HL-60/S4 treated with retinoic acid at 250 ng/mL for 4 days and 3 days (cell line): Measurements from ENCODE around the gene ANKRD11.
"Not testable (repeated sequence)": the region's sequence is repeated elsewhere in the genome, so short reads cannot be mapped to it uniquely, and the experiment has no call there.

Experiments
- in situ Hi-C: fragments of 300-500 bp; cut with MboI; formaldehyde crosslinking; loops from 2 replicates; pipeline ENCODE4 v1.7.0; 2022; ENCODE audit warnings: low sequenced_read_pairs

ANKRD11 gene

GRCh38 chr16:89318871-89319630, 171.3 kb downstream of the ANKRD11 start:
- in situ Hi-C loops = no loop called here

DNA sequence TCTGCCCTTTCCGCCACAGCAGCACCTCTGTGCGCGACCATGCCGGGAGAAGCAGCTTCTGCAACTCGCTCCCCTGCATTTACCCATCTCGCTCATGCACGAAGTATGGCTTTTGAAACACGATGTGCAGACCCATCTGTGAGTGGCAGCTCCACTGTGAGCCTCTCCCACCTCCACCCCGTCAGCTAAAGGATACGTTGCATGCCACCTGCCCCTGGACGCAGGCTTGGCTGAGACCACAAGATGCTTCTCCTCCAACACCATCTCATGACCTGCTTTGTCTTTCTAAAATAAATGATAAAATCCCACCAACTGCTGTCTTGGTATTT, 172.0 kb downstream of the ANKRD11 start:
- in situ Hi-C loops = no loop called here

- in situ Hi-C loops = no loop called here
Observed at GRCh38 chr16:89317729-89318429, 172.5 kb downstream of the ANKRD11 start.

DNA sequence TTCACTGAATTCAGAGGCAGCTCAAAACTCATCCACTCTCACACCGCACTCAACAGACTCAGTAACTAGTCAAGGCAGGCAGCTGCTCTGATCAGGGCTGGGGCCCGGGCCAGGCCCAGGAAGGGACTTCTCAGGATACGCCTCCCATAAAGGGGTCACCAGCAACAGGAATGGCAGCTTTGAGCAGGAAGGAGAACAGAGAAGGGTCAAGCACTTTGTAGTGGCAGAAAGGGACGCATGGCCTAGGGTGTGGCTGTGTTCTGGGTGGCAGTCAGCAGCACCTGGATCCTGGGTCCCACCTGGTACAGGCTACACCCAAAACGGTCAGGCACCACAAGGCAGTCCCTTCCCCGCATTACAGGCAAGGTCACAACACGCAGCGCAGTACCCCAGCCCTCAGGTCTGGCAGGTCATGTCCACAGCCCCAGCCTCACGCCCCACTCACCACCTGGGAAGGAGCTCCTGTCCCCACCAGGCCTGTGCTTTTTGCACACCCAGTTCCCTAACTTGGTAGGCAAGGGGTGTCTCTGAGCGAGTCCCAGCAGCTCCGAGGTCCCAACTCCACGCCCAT, 173.2 kb downstream of the ANKRD11 start:
- in situ Hi-C loops = no loop called here

GRCh38 chr16:89316701-89317100, 173.7 kb downstream of the ANKRD11 start:
- in situ Hi-C loops = no loop called here

DNA sequence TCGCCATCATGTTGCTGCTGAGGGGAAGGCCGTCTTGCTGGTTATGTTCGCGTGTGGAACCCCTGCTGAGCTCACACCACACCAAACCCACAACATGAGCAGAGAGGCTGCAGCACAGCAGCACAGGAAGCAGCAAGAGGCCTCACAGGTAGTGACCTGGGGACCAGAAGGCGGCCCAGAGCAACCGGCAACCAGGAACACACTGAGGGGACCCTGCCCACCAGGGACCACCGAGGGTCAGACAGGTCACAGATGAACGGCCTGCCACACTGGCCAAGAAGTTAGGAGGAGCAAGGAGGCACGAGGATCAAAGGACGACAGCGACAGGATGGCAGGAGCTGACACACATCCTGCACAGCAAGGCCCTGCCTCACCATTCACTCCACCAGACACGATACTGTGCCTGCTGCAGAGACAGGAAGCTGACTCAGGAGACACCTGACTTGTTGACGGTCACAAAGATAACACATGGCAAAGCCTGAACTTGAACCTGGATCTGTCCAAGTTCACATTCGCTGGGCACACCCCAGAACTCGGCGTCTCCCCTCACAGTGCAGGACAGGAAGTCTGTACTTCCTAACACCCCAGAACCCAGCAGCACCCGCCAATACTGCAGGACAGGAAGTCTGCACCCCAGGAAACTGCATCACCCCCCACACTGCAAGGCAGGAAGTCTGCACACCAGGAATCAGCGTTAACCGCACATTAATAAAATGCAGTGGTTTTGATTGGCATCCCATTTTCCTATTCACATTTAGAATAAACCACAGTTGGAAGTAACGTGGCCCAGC, 174.4 kb downstream of the ANKRD11 start:
- in situ Hi-C loops = no loop called here

DNA sequence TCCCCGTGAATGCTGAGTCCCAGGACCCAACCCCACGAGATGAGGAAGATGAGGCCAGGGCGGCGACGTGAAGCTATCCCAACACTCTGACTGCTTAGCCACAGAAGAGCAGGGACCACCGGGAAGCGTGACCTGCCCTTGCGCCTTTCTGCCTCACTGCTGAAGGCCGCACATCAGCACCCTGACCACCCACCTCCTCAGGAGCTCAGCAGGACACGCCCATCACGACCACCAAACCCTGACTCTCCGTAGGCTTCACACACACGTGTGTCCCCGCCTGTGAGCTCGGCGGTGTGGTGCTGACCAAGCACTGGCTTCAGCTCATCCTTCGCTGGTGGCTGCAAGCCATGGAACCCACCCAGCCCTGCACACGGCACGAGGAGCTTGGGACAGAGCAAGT, 175.1 kb downstream of the ANKRD11 start:
- in situ Hi-C loops = no loop called here

DNA sequence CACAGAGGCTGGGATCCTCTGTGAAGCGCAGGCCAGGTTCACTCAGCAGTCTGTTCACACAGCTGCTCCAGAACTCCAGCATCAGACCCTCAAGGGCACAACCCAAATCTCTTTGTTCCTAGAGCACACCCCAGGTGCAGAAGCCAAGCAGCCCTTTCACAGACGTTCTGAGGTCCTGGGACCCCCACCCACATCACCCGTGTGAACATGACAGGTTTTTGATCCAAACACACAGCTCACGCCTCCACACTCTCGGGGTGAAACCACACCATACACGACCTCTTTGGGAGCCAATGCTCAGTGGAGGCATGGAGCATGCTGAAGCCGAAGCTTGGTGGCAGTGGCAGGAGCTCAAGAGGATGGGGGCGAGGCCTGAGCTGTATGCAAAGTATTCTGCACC, 175.5 kb downstream of the ANKRD11 start:
- in situ Hi-C loops = no loop called here

- in situ Hi-C loops = no loop called here
Observed at GRCh38 chr16:89314357-89314756, 176.0 kb downstream of the ANKRD11 start.

DNA sequence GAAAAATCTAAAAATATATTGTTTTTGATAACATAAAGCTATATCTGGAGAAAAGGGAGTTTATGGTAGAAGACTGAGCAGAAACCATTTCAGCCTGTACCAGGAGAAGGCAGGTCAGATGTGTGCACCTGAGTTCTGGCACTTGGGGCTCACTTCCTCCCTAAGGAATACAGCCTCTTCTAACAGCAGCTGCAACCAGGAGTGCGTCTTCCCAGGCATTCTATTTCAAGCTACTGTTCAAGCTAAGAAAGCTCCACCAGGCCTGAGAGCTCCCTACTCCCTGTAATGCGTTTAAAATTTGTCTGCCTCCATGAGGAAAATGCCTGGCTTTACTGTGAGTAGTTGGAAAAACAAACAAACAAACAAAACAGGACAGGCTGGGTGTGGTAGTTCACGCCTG, 176.8 kb downstream of the ANKRD11 start:
- in situ Hi-C loops = no loop called here

DNA sequence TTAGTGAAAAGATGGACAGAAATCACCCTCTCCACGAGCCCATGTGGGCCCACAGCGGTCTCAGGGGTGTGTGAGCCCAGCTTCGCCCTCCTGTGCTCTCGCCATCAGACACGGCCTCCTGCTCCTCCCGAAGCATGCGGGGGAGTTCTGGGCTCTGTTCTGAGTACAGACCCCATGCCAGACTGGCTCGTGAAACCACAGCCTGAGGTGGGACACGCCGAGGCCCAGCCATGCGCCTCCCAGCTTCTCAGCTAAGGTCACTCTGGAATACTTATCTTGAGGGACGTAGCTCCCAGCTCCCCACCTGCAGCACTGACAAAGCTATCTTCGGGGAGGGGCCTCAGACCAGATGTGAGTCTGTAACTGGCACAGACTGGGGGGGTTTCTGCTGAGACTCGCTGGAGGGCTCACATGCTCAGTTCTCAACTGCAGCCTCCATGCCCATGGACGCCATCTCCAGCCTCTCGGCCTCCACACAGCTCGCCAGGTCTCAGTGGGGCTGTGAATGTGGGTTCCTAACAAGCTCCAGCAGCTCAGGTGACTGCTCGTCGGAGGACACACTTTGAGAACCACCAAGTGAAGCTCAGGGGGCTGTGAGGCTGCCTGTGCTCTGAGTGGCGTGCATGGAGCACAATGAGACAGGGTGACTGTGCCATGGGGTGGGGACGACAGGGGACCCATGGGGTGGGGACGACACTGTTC, 177.6 kb downstream of the ANKRD11 start:
- in situ Hi-C loops = no loop called here

DNA sequence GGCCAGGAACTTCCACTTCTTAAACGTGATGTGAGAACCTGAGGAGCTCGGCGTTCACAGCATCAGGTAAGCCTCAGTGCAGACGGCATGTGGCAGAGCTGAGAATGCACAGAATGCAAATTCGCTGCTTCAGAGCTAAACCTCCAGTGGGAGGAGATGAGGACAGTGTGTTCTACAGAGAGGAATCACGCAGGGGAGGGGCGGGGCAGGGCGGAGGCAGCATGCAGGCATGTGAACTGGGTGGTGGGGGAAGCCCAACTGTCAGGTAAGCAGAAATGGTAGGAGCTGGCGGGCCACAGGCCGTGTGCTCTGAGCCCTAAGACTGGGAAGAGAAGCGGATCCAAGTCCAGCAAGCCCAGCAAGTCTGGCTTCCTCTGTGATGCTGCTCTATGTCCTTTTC, 178.2 kb downstream of the ANKRD11 start:
- in situ Hi-C loops = no loop called here

GRCh38 chr16:89311636-89312035, 178.7 kb downstream of the ANKRD11 start:
- in situ Hi-C loops = no loop called here

DNA sequence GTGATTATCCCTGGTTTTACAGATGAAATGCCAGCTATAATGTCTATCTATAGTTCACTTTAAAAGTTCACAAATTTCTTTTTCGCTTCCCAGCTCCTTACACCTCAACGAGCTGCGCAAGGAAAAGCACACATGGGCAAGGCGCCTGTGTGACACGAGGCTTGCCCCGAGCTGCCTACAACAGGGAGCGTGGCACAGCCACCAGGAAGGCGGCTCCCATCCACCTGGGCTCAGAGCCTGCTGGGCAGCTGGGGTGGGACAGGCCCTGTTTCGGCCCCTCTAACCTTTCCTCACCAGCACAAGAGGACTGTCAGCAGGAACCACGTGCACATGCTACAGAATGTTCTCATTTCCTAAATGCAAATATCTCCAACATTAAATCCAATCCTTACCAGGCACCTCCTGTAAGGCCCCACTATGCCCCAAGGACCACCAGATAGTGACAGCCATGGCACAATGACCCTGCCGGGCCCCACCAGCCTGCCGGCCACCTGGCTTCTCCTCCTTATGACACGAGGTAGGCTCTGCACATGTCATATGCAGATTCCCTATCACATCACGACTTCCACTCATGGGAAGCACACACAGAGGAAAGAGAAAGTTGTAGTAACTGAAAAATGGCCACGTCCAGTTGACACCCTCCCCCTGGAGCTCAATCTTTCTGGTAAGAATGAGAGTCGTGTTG, 180.8 kb downstream of the ANKRD11 start:
- in situ Hi-C loops = no loop called here

- in situ Hi-C loops = no loop called here
Observed at GRCh38 chr16:89308391-89309333, 181.7 kb downstream of the ANKRD11 start.

GRCh38 chr16:89307421-89307805, 182.9 kb downstream of the ANKRD11 start:
- in situ Hi-C loops = no loop called here

DNA sequence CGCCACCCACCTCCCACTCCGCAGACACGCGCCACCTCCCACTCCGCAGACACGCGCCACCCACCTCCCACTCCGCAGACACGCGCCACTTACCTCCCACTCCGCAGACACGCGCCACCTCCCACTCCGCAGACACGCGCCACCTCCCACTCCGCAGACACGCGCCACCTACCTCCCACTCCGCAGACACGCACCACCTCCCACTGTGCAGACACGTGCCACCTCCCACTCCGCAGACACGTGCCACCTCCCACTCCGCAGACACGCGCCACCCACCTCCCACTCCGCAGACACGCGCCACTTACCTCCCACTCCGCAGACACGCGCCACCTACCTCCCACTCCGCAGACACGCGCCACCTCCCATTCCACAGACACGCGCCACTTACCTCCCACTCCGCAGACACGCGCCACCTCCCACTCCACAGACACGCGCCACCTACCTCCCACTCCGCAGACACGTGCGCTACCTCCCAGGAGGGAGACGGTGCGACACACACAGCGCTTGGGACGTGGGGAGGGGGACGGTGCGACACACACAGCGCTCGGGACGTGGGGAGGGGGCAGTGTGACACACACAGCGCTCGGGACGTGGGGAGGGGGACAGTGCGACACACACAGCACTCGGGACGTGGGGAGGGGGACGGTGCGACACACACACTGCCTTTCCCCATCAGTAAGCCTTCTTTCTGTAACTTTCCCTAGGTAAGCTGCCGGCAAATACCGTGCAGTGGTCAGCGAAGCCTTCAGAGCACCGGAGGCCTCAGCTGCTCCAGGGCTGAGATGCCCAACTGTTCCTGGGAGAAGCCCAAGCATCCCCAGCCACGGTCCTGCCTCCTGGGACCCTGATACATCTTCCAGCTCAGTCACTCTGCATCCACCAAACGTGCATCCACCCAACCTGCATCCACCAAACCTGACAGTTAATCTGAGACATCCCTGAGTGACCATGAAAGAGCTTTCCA, 183.6 kb downstream of the ANKRD11 start:
- in situ Hi-C loops = not testable (repeated sequence)
